ENCODE measurements around the gene EBP. TPM values are rescaled to one million over a fixed set of nuclear protein-coding genes. Genes with fewer than 3 reads are reported as not detected.

EBP gene
- total RNA-seq, 4 donors from 2014 or later = 19.9 to 88.7 (median 67.6) TPM

DNA sequence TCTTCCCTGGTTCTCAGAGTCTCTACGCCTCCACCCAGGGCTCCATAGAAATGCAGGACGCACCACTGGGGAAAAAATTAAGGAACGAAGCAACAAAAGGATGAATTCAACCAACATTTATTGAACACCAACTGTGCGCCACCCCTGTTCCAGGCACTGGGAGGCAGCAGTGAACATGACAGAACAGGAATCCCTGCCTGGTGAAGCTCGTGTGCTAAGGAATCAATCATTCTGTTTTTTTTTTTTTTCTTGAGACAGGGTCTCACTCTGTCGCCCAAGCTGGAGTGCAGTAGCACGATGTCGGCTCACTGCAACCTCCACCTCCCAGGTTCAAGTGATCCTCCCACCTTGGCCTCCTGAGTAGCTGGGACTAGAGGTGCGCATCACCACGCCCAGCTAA is 47.5 kb upstream of the EBP start:
- TF ChIP-seq, protein P1, sequence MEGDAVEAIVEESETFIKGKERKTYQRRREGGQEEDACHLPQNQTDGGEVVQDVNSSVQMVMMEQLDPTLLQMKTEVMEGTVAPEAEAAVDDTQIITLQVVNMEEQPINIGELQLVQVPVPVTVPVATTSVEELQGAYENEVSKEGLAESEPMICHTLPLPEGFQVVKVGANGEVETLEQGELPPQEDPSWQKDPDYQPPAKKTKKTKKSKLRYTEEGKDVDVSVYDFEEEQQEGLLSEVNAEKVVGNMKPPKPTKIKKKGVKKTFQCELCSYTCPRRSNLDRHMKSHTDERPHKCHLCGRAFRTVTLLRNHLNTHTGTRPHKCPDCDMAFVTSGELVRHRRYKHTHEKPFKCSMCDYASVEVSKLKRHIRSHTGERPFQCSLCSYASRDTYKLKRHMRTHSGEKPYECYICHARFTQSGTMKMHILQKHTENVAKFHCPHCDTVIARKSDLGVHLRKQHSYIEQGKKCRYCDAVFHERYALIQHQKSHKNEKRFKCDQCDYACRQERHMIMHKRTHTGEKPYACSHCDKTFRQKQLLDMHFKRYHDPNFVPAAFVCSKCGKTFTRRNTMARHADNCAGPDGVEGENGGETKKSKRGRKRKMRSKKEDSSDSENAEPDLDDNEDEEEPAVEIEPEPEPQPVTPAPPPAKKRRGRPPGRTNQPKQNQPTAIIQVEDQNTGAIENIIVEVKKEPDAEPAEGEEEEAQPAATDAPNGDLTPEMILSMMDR (IDR thresholded peaks at IDR 0.05) = no peak
- no peak for TF ChIP-seq EP300 (IDR thresholded peaks at IDR 0.05; ENCODE audit: low read depth)
- no peak for TF ChIP-seq POLR2AphosphoS5 (IDR thresholded peaks at IDR 0.05)
- TF ChIP-seq POLR2A (IDR thresholded peaks at IDR 0.05) = no peak
- no peaks in the 10 kb centered on the region for H3K36me3 ChIP-seq
- intact Hi-C loops (cut with DNase I; ENCODE audit: low total_unique reads) = no loop called here
- H3K9me3 ChIP-seq = no peaks in the 10 kb centered on the region
- H3K4me3 ChIP-seq = no peak overlapping the region
- no peaks in the 10 kb centered on the region for H3K27me3 ChIP-seq
- DNase-seq = no peak
- no peak overlapping the region for H3K27ac ChIP-seq
- H3K4me1 ChIP-seq = peaks cover 0 to 22% (median 6%) of the 10 kb centered on the region in 4 donors
- in situ Hi-C loops (cut with MboI; ENCODE audit: low pct_ligation_motif_present in 1 of 4, low pct_unique_long_range_greater_than_20kb in 1 of 4, low sequenced_read_pairs in 3 of 4) = no loop called here
- WGBS, 2 donors (ENCODE audit: low coverage in 1 of 2) = 78% methylated on average over 10 of the region's 10 CpGs; no CpG with 5 or more reads in 1 of the 2 donors

GRCh38 chrX:48474581-48474980 is 47.0 kb upstream of the EBP start:
- Histone ChIP-seq H3K4me3 (no peak overlapping the region), H3K36me3 (no peaks in the 10 kb centered on the region), H3K27ac (peak overlapping the region in 1 of 4 donors; percentile 75), H3K9me3 (no peaks in the 10 kb centered on the region), H3K27me3 (no peaks in the 10 kb centered on the region), H3K4me1 (peaks cover 0 to 21% (median 6%) of the 10 kb centered on the region in 4 donors)
- TF ChIP-seq EP300 (IDR thresholded peaks at IDR 0.05; ENCODE audit: low read depth) (no peak), POLR2A (IDR thresholded peaks at IDR 0.05) (no peak), POLR2AphosphoS5 (IDR thresholded peaks at IDR 0.05) (no peak)
- TF ChIP-seq, protein P1 (IDR thresholded peaks at IDR 0.05) = no peak
- WGBS, 2 donors (ENCODE audit: low coverage in 1 of 2) = 84% methylated on average over 6 of the region's 6 CpGs; no CpG with 5 or more reads in 1 of the 2 donors
- in situ Hi-C loops (cut with MboI; ENCODE audit: low pct_ligation_motif_present in 1 of 4, low pct_unique_long_range_greater_than_20kb in 1 of 4, low sequenced_read_pairs in 3 of 4) = no loop called here
- DNase-seq = no peak
- intact Hi-C loops (cut with DNase I; ENCODE audit: low total_unique reads) = no loop called here

- intact Hi-C loops (cut with DNase I; ENCODE audit: low total_unique reads) (no loop called here), in situ Hi-C loops (cut with MboI; ENCODE audit: low pct_ligation_motif_present in 1 of 4, low pct_unique_long_range_greater_than_20kb in 1 of 4, low sequenced_read_pairs in 3 of 4) (loop anchor here in 2 of 4 donors (25.0 kb wide), 1 partner anchor 388 kb away; no protein-coding TSS in a partner anchor)
- Histone ChIP-seq H3K36me3 (no peaks in the 10 kb centered on the region), H3K27me3 (no peaks in the 10 kb centered on the region), H3K4me3 (peak overlapping the region; percentile 55 to 80 (median 70)), H3K4me1 (peaks cover 0 to 16% (median 6%) of the 10 kb centered on the region in 4 donors), H3K9me3 (no peaks in the 10 kb centered on the region), H3K27ac (peak overlapping the region; percentile 75 to 88 (median 85))
- DNase-seq = no peak
- WGBS, 2 donors (ENCODE audit: low coverage in 1 of 2) = 0 to 30% methylated on average over 4 to 5 of the region's 5 CpGs
- TF ChIP-seq EP300 (IDR thresholded peaks at IDR 0.05; ENCODE audit: low read depth) = no peak
- TF ChIP-seq, protein P1 (IDR thresholded peaks at IDR 0.05) = no peak
These were observed 46.3 kb upstream of the EBP start for GRCh38 chrX:48475296-48475695.

DNA sequence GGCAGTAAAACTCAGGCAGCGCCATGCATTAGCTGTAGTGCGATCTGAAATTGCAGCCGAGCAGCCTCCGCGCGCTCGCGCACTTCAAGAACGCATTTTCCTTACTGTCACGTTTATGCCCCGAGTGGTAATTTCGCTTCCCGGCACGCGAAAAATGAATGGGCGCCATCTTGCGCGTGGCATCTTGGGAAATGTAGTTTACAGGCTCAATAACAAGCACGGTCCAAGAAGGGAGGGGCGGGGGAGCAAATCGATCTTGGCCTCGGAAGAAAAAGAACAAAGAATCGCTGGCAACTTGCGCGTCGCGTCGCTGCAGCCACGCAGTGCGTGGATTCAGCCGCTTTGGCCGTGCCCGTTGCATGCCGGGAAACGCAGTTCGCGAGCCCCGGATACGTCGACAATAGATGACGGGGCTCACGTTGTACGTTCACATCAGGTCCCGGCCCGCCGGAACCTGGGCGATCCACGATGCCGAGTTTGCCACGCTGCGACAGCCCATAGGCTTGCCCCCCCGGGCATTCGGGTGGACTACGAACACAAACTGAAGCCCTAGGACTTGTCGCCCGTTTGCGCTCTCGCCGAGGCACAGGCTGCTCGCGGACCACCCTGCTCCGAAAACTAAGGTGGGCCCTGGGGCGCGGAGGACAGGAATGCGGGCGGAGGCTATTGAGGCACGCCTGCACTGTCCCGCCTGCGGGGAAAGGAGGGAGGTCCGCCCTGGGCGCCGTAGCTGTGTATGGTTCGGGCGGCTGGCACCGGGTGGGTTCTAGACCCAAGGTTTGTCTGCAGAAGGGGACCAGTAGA is 45.6 kb upstream of the EBP start, which contains the start of gene FTSJ1:
TSS of gene FTSJ1 (plus strand) at position 426 of the 804 bp plus-strand sequence. CDS start 1,849 bp downstream, outside the sequence.
- in situ Hi-C loops (cut with MboI; ENCODE audit: low pct_ligation_motif_present in 1 of 4, low pct_unique_long_range_greater_than_20kb in 1 of 4, low sequenced_read_pairs in 3 of 4) = loop anchor here in 2 of 4 donors (25.0 kb wide), 1 partner anchor 389 kb away; no protein-coding TSS in a partner anchor
- WGBS, 2 donors (ENCODE audit: low coverage in 1 of 2) = 52% methylated on average over 70 of the region's 75 CpGs; no CpG with 5 or more reads in 1 of the 2 donors

More for the DNA sequence above, 45.6 kb upstream of the EBP start, which contains the start of gene FTSJ1:
- Histone ChIP-seq H3K27me3 (no peaks in the 10 kb centered on the region), H3K36me3 (no peaks in the 10 kb centered on the region), H3K27ac (peak within 1 kb of the TSS; percentile 75 to 88 (median 85)), H3K9me3 (no peaks in the 10 kb centered on the region), H3K4me1 (peaks cover 0 to 16% (median 6%) of the 10 kb centered on the region in 4 donors), H3K4me3 (peak within 1 kb of the TSS; percentile 55 to 80 (median 70))
- TF ChIP-seq POLR2A (IDR thresholded peaks at IDR 0.05) (peak; percentile 58), POLR2AphosphoS5 (IDR thresholded peaks at IDR 0.05) (peak; percentile 52 to 77 (median 53)), EP300 (IDR thresholded peaks at IDR 0.05; ENCODE audit: low read depth) (no peak)
- TF ChIP-seq, protein P1 (IDR thresholded peaks at IDR 0.05) = no peak
- intact Hi-C loops (cut with DNase I; ENCODE audit: low total_unique reads) = no loop called here
- DNase-seq = peak; percentile 90
